Endothelial cell of umbilical vein (primary cell): ENCODE measurements around the gene MYADML2. TPM values are rescaled to one million over a fixed set of nuclear protein-coding genes. Genes with fewer than 3 reads are reported as not detected.

Experiments used
- BruUV-seq: library from RNA; stranded (reverse); fragments of 400-500 nt; replicated peaks from 2 replicates; lab custom pipeline; 2021; lab: Mats Ljungman, UMichigan
- CTCF ChIA-PET: fragments of 300-600, 350-600 bp; sonication (Branson Sonifier 250); formaldehyde crosslinking; loops from one replicate; lab custom pipeline; 2021; ENCODE audit warnings: antibody characterized with exemption, inconsistent platforms; lab: Charles Lee
- POLR2A ChIA-PET: fragments of 300-600, 350-600 bp; sonication (Branson Sonifier 250); formaldehyde crosslinking; loops from one replicate; lab custom pipeline; 2021; ENCODE audit warnings: antibody characterized with exemption, inconsistent platforms; lab: Charles Lee
- DNase-seq: peaks from one replicate; pipeline ENCODE4 v3.0.0-alpha.2; 2011; ENCODE audit warnings: low read depth, low spot score
- FAIRE-seq: peaks from 2 replicates; lab custom pipeline; 2011; peaks lifted over from hg19 to GRCh38; lab: Jason Lieb, UNC
- H2AFZ ChIP-seq: 2 replicates; pipeline ENCODE4 v1.6.0; 2012; ENCODE audit warnings: low read depth, low read length, control low read depth, inconsistent platforms
- H3K27ac ChIP-seq: 2 replicates; pipeline ENCODE4 v1.5.1; 2011; ENCODE audit warnings: low read depth, mild to moderate bottlenecking, control low read depth, low read length, moderate library complexity; ENCODE audit not compliant: insufficient read depth
- H3K27me3 ChIP-seq, 2 experiments: 2 replicates each; pipeline versions ENCODE4 v1.6.0 to v1.6.1; 2011; ENCODE audit warnings: low read length in 2 of 2, mixed read lengths in 1 of 2; ENCODE audit not compliant: control insufficient read depth in 2 of 2, insufficient read depth in 2 of 2
- H3K36me3 ChIP-seq, 2 experiments: 2 replicates in 1 of 2; 3 replicates in 1 of 2; pipeline ENCODE4 v1.5.1; 2011; ENCODE audit warnings: low read length in 2 of 2, mild to moderate bottlenecking in 1 of 2, moderate library complexity in 1 of 2; ENCODE audit not compliant: control insufficient read depth in 2 of 2, insufficient read depth in 2 of 2; ENCODE audit errors: extremely low read depth in 1 of 2
- H3K4me1 ChIP-seq: 3 replicates; pipeline ENCODE4 v1.5.1; 2011; ENCODE audit warnings: mild to moderate bottlenecking, low read length; ENCODE audit not compliant: control insufficient read depth, insufficient read depth; ENCODE audit errors: extremely low read depth
- H3K4me2 ChIP-seq: 2 replicates; pipeline ENCODE4 v1.6.1; 2011; ENCODE audit warnings: low read length, control low read depth, mixed read lengths; ENCODE audit not compliant: insufficient read depth
- H3K4me3 ChIP-seq, 3 experiments: fragments of 200-600 bp in 1 of 3; sonication (generic), shearing (Covaris generic) in 1 of 3; replicated peaks in 1 of 3; 2 replicates each; pipeline ENCODE4 v1.5.1; 2011 to 2016; ENCODE audit warnings: control low read depth in 3 of 3, low read length in 3 of 3, mild to moderate bottlenecking in 2 of 3, inconsistent platforms in 1 of 3, low read depth in 1 of 3, moderate library complexity in 1 of 3; ENCODE audit not compliant: insufficient read depth in 1 of 3
- H3K79me2 ChIP-seq: 2 replicates; pipeline ENCODE4 v1.6.0; 2012; ENCODE audit warnings: low read length, inconsistent platforms; ENCODE audit not compliant: control insufficient read depth, insufficient read depth
- H3K9ac ChIP-seq: replicated peaks from 2 replicates; pipeline ENCODE3; 2011; ENCODE audit warnings: low read length, control low read depth; ENCODE audit not compliant: insufficient read depth; ENCODE audit errors: extremely low read depth
- H3K9me1 ChIP-seq: replicated peaks from 3 replicates; pipeline ENCODE4 v1.6.0; 2011; ENCODE audit warnings: mild to moderate bottlenecking, low read length; ENCODE audit not compliant: control insufficient read depth, insufficient read depth; ENCODE audit errors: extremely low read depth
- H3K9me3 ChIP-seq: replicated peaks from 2 replicates; pipeline ENCODE4 v1.5.1; 2012; ENCODE audit warnings: low read length, inconsistent platforms; ENCODE audit not compliant: control insufficient read depth, insufficient read depth
- H4K20me1 ChIP-seq: replicated peaks from 2 replicates; pipeline ENCODE3; 2011; ENCODE audit warnings: mild to moderate bottlenecking, low read length; ENCODE audit not compliant: control insufficient read depth, insufficient read depth; ENCODE audit errors: extremely low read depth
- EZH2 ChIP-seq: IDR thresholded peaks from 2 replicates; pipeline ENCODE4 v1.6.1; 2012; ENCODE audit warnings: borderline replicate concordance, low read depth, mild to moderate bottlenecking, moderate library complexity, low read length, inconsistent platforms; ENCODE audit not compliant: severe bottlenecking
- FOS ChIP-seq: IDR thresholded peaks from 2 replicates; pipeline ENCODE4 v1.6.1; 2011; ENCODE audit warnings: mild to moderate bottlenecking, low read length, moderate library complexity, borderline replicate concordance; ENCODE audit not compliant: insufficient read depth
- GATA2 ChIP-seq: IDR thresholded peaks from 2 replicates; pipeline ENCODE4 v1.7.0; 2011; ENCODE audit warnings: low read depth, mild to moderate bottlenecking, moderate library complexity, mixed read lengths, low read length; ENCODE audit not compliant: insufficient read length, insufficient read depth
- JUN ChIP-seq: IDR thresholded peaks from 2 replicates; pipeline ENCODE4 v1.6.1; 2011; ENCODE audit warnings: borderline replicate concordance, low read depth; ENCODE audit not compliant: insufficient read length, insufficient read depth
- MYC ChIP-seq: IDR thresholded peaks from one replicate; pipeline ENCODE4 v1.6.1; 2011; ENCODE audit warnings: mild to moderate bottlenecking, low read depth, low read length
- POLR2A ChIP-seq: IDR thresholded peaks from 2 replicates; pipeline ENCODE4 v1.6.1; 2012; ENCODE audit warnings: low read depth, mild to moderate bottlenecking, control low read depth, low read length
- POLR2AphosphoS5 ChIP-seq: IDR thresholded peaks from 2 replicates; pipeline ENCODE4 v1.6.1; 2012; ENCODE audit warnings: low read depth, mild to moderate bottlenecking, control low read depth, low read length, moderate library complexity; ENCODE audit not compliant: insufficient read depth
- dilution Hi-C: fragments of 300-500 bp; cut with MboI; formaldehyde crosslinking; loops from one replicate; pipeline ENCODE4 v1.15.0; 2019; ENCODE audit warnings: low sequenced_read_pairs; ENCODE audit not compliant: extremely low pct_ligation_motif_present
- intact Hi-C: fragments of 100-400 bp; cut with micrococcal nuclease; formaldehyde crosslinking; loops from one replicate; pipeline ENCODE4 v1.10.0; 2022
- polyA plus RNA-seq, 4 experiments: library from polyadenylated mRNA; depleted of rRNA in 3 of 4; stranded (reverse) in 3 of 4; unstranded in 1 of 4; fragments of >200 nt; gene quantifications; 2 replicates each; pipeline versions ENCODE4 v1.2.1 to v1.2.3, GENCODE V29; 2011 to 2012; ENCODE audit warnings: missing spikeins in 1 of 4
- total RNA-seq: library from RNA; stranded (reverse); gene quantifications from 2 replicates; pipeline ENCODE4 v1.2.3, GENCODE V29; 2021
- TF ChIP-seq, protein P1 (sequence below): IDR thresholded peaks from 2 replicates; pipeline ENCODE4 v1.6.1; 2011; ENCODE audit not compliant: insufficient read depth, insufficient read length
- TF ChIP-seq, protein P2 (sequence below), 2 donors: IDR thresholded peaks; 1 replicate in 1 of 2; 2 replicates in 1 of 2; pipeline ENCODE4 v1.5.1; 2011; ENCODE audit warnings: low read length in 2 of 2, mild to moderate bottlenecking in 2 of 2, moderate library complexity in 2 of 2, control low read depth in 1 of 2, inconsistent platforms in 1 of 2, low read depth in 1 of 2; ENCODE audit not compliant: insufficient read depth in 1 of 2; ENCODE audit errors: extremely low read depth in 1 of 2

MYADML2 gene
- total and polyA plus RNA-seq, 2 donors (not counting 3 experiments of a cell fraction or from before 2014, with no cell fraction given) = not detected

DNA sequence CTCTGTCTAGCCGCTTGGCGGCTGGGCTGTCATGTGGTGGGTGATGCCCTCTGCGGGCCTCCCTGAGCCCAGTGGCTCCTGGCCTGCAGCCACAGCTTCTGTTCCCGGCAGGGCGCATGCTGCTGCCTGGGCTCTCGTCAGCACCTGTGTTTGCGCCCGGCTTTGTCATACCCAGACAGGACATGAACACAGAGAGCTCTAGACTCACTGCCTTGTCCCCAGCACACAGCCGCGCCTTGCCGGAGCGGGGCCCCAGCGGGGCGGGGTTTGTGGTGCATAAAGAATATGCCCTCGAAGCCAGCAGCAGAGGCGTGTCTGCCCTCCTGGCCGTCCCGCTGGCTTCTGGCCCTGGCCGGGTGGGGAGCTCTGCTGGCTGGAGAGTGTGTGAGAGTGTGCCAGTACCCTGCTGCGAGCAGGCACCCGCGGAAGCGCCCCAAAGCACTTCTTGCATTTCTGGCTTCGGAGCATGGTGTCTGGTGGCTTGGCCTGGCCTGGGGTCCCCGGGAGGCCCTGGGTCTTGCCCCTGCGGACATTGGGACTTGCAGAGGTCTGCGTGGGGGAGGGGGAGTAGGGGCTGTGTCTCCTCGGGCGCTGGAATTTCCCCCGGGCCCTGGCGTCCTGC, 44.8 kb upstream of the MYADML2 start:
- BruUV-seq = no TSS peak
- Histone ChIP-seq H3K27ac (no peak overlapping the region), H3K27me3 (no peaks in the 10 kb centered on the region), H3K36me3 (peaks cover 0 to 2% of the 10 kb centered on the region in 2 experiments), H3K4me1 (peaks cover 2% of the 10 kb centered on the region), H3K4me2 (no peak overlapping the region), H3K9ac (no peak overlapping the region), H4K20me1 (no peaks in the 10 kb centered on the region), H3K9me3 (no peaks in the 10 kb centered on the region), H3K9me1 (no peaks in the 10 kb centered on the region), H3K4me3 (no peak overlapping the region), H3K79me2 (no peaks in the 10 kb centered on the region), H2AFZ (no peak overlapping the region)
- FAIRE-seq (peak; percentile 21), DNase-seq (peak; percentile 36)
- intact Hi-C loops = no loop called here
- dilution Hi-C loops = no loop called here
- CTCF ChIA-PET = interaction anchor here (0.7 to 1.8 kb wide), 3 partner anchors 29 to 39 kb away, joined by 3 to 13 read pairs (median 10); no protein-coding TSS in a partner anchor
- TF ChIP-seq, protein P1, sequence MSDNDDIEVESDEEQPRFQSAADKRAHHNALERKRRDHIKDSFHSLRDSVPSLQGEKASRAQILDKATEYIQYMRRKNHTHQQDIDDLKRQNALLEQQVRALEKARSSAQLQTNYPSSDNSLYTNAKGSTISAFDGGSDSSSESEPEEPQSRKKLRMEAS = no peak
- no peak for TF ChIP-seq MYC
- TF ChIP-seq EZH2 = no peak
- TF ChIP-seq GATA2 = no peak
- no peak for TF ChIP-seq POLR2A
- TF ChIP-seq POLR2AphosphoS5 = no peak
- TF ChIP-seq FOS = no peak
- TF ChIP-seq JUN = no peak
- TF ChIP-seq, protein P2, sequence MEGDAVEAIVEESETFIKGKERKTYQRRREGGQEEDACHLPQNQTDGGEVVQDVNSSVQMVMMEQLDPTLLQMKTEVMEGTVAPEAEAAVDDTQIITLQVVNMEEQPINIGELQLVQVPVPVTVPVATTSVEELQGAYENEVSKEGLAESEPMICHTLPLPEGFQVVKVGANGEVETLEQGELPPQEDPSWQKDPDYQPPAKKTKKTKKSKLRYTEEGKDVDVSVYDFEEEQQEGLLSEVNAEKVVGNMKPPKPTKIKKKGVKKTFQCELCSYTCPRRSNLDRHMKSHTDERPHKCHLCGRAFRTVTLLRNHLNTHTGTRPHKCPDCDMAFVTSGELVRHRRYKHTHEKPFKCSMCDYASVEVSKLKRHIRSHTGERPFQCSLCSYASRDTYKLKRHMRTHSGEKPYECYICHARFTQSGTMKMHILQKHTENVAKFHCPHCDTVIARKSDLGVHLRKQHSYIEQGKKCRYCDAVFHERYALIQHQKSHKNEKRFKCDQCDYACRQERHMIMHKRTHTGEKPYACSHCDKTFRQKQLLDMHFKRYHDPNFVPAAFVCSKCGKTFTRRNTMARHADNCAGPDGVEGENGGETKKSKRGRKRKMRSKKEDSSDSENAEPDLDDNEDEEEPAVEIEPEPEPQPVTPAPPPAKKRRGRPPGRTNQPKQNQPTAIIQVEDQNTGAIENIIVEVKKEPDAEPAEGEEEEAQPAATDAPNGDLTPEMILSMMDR (IDR thresholded peaks at IDR 0.05; ENCODE audit: extremely low read depth in 1 of 2, insufficient read depth in 1 of 2, low read depth in 1 of 2, low read length in 2 of 2) = no peak
- POLR2A ChIA-PET = no interaction called here
